ENCODE measurements around the gene UBE4B. TPM values are rescaled to one million over a fixed set of nuclear protein-coding genes. Genes with fewer than 3 reads are reported as not detected.
A peak's percentile ranks its signal among the peaks of the same experiment; 100 is the strongest.

Gene UBE4B
- total RNA-seq, 1 experiment from 2014 or later = 44.7 TPM

- no peak overlapping the region for H2AFZ ChIP-seq (ENCODE audit: low read depth, low read length, poor library complexity, severe bottlenecking)
- BruUV-seq (replicated peaks) = no TSS peak
- H3K9me2 ChIP-seq (ENCODE audit: insufficient read depth) = no peaks in the 10 kb centered on the region
- DNase-seq (ENCODE audit: low read depth, low spot score) = no peak
- peaks cover 11 to 30% of the 10 kb centered on the region in 2 experiments for H3K4me1 ChIP-seq (ENCODE audit: control insufficient read depth in 1 of 2, insufficient read depth in 2 of 2, low read length in 2 of 2)
- H3K36me3 ChIP-seq (ENCODE audit: control insufficient read depth in 1 of 2, insufficient read depth in 2 of 2, low read length in 2 of 2) = no peaks in the 10 kb centered on the region
- H3K27ac ChIP-seq (ENCODE audit: low read depth, low read length) = no peak overlapping the region
- ATAC-seq = no peak
- H3K9me3 ChIP-seq (ENCODE audit: control insufficient read depth in 1 of 2, insufficient read depth in 1 of 2, low read depth in 1 of 2, low read length in 2 of 2) = no peaks in the 10 kb centered on the region
- H4K20me1 ChIP-seq (ENCODE audit: insufficient read depth) = peaks cover 4% of the 10 kb centered on the region
- intact Hi-C loops (cut with micrococcal nuclease) = loop anchor here (10.0 kb wide), 1 partner anchor 122 kb away; no protein-coding TSS in a partner anchor
- ChIA-PET RAD21 (ENCODE audit: low non-redundant PET in 1 of 2, low total read pairs in 2 of 2, uncharacterized antibody in 2 of 2, unreplicated experiment in 2 of 2) (no interaction called here), POLR2A (no interaction called here), CTCF (no interaction called here)
- no peak for TF ChIP-seq CEBPB (IDR thresholded peaks at IDR 0.05; ENCODE audit: low read depth)
- no peak for TF ChIP-seq TCF7L2 (IDR thresholded peaks at IDR 0.05; ENCODE audit: borderline replicate concordance, extremely low read depth, insufficient read depth, insufficient read length)
- TF ChIP-seq ELF1 (IDR thresholded peaks at IDR 0.05; ENCODE audit: borderline replicate concordance, low read depth) = no peak
- TF ChIP-seq SRF (IDR thresholded peaks at IDR 0.05; ENCODE audit: low read depth) = 0 out of 2 replicates have a peak, but pooled peaks have one; percentile 18
- peaks cover 67% of the 10 kb centered on the region for H3K79me2 ChIP-seq (ENCODE audit: insufficient read depth, low read length)
- H3K9ac ChIP-seq (ENCODE audit: low read length) = no peak overlapping the region
- H3K4me2 ChIP-seq (ENCODE audit: low read length) = no peak overlapping the region; the same call in 1 of the 2 replicates
- H3K27me3 ChIP-seq (ENCODE audit: insufficient read depth, low read length) = no peaks in the 10 kb centered on the region
- no peak overlapping the region for H3K4me3 ChIP-seq (replicated peaks in 1 of 2; ENCODE audit: low read depth in 1 of 2, low read length in 2 of 2)
These were observed 180.5 kb downstream of the UBE4B start for GRCh38 chr1:10213186-10213705.

- no peak overlapping the region for H3K9ac ChIP-seq (ENCODE audit: low read length)
- POLR2A ChIA-PET = no interaction called here
- no peak for TF ChIP-seq SRF (IDR thresholded peaks at IDR 0.05; ENCODE audit: low read depth)
- TF ChIP-seq RAD21 (IDR thresholded peaks at IDR 0.05; ENCODE audit: low read depth) = no peak
- no peak for TF ChIP-seq POLR2A (IDR thresholded peaks at IDR 0.05; ENCODE audit: borderline replicate concordance, extremely low read depth, insufficient read depth, insufficient read length)
- no peak for TF ChIP-seq ZNF274 (IDR thresholded peaks at IDR 0.05; ENCODE audit: low read depth, low read length)
- TF ChIP-seq SIN3A (IDR thresholded peaks at IDR 0.05; ENCODE audit: low read depth) = no peak
- no peak for TF ChIP-seq ATF3 (IDR thresholded peaks at IDR 0.05)
- TF ChIP-seq FOSL1 (IDR thresholded peaks at IDR 0.05; ENCODE audit: low read depth) = no peak
- no peak for TF ChIP-seq EGR1 (IDR thresholded peaks at IDR 0.05; ENCODE audit: low read depth)
- no peak for TF ChIP-seq MAX (IDR thresholded peaks at IDR 0.05)
- TF ChIP-seq ZBTB33 (IDR thresholded peaks at IDR 0.05; ENCODE audit: extremely low read depth, insufficient replicate concordance, low read length) = no peak
- TF ChIP-seq CEBPB (IDR thresholded peaks at IDR 0.05; ENCODE audit: low read depth) = no peak
These were observed 183.5 kb downstream of the UBE4B start for GRCh38 chr1:10216090-10216749.

More at GRCh38 chr1:10216090-10216749, 183.5 kb downstream of the UBE4B start:
- Histone ChIP-seq H3K9me3 (ENCODE audit: control insufficient read depth in 1 of 2, insufficient read depth in 1 of 2, low read depth in 1 of 2, low read length in 2 of 2) (no peaks in the 10 kb centered on the region), H4K20me1 (ENCODE audit: insufficient read depth) (peaks cover 4% of the 10 kb centered on the region), H3K4me3 (replicated peaks in 1 of 2; ENCODE audit: low read depth in 1 of 2, low read length in 2 of 2) (no peak overlapping the region), H3K4me1 (ENCODE audit: control insufficient read depth in 1 of 2, insufficient read depth in 2 of 2, low read length in 2 of 2) (peaks cover 8 to 20% of the 10 kb centered on the region in 2 experiments), H3K4me2 (ENCODE audit: low read length) (no peak overlapping the region), H3K9me2 (ENCODE audit: insufficient read depth) (no peaks in the 10 kb centered on the region), H3K79me2 (ENCODE audit: insufficient read depth, low read length) (peaks cover 74% of the 10 kb centered on the region), H3K36me3 (ENCODE audit: control insufficient read depth in 1 of 2, insufficient read depth in 2 of 2, low read length in 2 of 2) (no peaks in the 10 kb centered on the region), H2AFZ (ENCODE audit: low read depth, low read length, poor library complexity, severe bottlenecking) (no peak overlapping the region), H3K27ac (ENCODE audit: low read depth, low read length) (no peak overlapping the region), H3K27me3 (ENCODE audit: insufficient read depth, low read length) (no peaks in the 10 kb centered on the region)
- intact Hi-C loops (cut with micrococcal nuclease) = loop anchor here (10.0 kb wide), 1 partner anchor 119 kb away; no protein-coding TSS in a partner anchor
- CTCF ChIA-PET = no interaction called here
- BruUV-seq (replicated peaks) = no TSS peak
- RAD21 ChIA-PET (ENCODE audit: low non-redundant PET in 1 of 2, low total read pairs in 2 of 2, uncharacterized antibody in 2 of 2, unreplicated experiment in 2 of 2) = no interaction called here
- ATAC-seq = no peak
- no peak for DNase-seq (ENCODE audit: low read depth, low spot score)
